Neutrophil (primary cell): Measurements from ENCODE around the gene CCDC88C.

Source experiments
- H3K27ac ChIP-seq: fragments of 200-600 bp; sonication (generic); 2 replicates; pipeline ENCODE4 v1.5.1; 2016; ENCODE audit warnings: mild to moderate bottlenecking, moderate library complexity
- H3K27me3 ChIP-seq: fragments of 200-600 bp; sonication (generic); 2 replicates; pipeline ENCODE4 v1.6.0; 2016; ENCODE audit warnings: mild to moderate bottlenecking
- H3K36me3 ChIP-seq: fragments of 200-600 bp; sonication (generic); 2 replicates; pipeline ENCODE4 v1.5.1; 2017
- H3K4me1 ChIP-seq, 2 experiments: fragments of 200-600 bp in 1 of 2; sonication (generic) in 1 of 2; 1 replicate in 1 of 2; 2 replicates in 1 of 2; pipeline versions ENCODE4 v1.5.1 to v1.6.1; 2013 to 2016; ENCODE audit warnings: low read depth in 1 of 2, low read length in 1 of 2, mild to moderate bottlenecking in 1 of 2, moderate library complexity in 1 of 2; ENCODE audit not compliant: control insufficient read depth in 1 of 2, insufficient read depth in 1 of 2
- H3K4me3 ChIP-seq, 2 experiments: fragments of 200-600 bp in 1 of 2; sonication (generic) in 1 of 2; 1 replicate in 1 of 2; 2 replicates in 1 of 2; pipeline ENCODE4 v1.5.1; 2013 to 2016; ENCODE audit warnings: low read depth in 1 of 2, low read length in 1 of 2, mild to moderate bottlenecking in 1 of 2, moderate library complexity in 1 of 2
- H3K9me3 ChIP-seq: fragments of 200-600 bp; sonication (generic); 2 replicates; pipeline ENCODE4 v1.5.1; 2016
- TF ChIP-seq, protein P1 (sequence below): fragments of 200-600 bp; sonication (generic); IDR thresholded peaks from 2 replicates; pipeline ENCODE4 v1.5.1; 2016; ENCODE audit warnings: antibody characterized with exemption

Gene CCDC88C

DNA sequence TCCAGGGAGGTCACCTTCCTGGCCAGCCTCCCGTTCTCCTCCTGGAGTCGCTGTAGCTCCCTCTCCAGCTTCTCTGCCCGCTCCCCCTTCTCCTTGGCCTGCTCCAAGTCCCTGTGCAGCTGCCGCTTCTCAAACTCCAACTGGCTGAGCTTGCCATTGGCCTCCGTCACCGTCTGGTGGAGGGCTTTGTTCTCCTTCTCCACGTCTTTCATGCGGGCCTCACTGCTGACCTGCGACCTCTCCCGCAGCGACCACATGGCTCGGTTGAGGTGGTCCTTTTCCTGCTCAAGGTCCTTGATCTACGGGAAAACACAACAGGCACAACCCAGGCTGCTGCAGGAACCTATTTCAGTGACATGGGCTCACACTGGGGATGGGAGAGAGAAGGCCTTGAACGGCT, 103.8 kb downstream of the CCDC88C start:
- no peaks in the 10 kb centered on the region for H3K9me3 ChIP-seq
- no peak overlapping the region for H3K4me3 ChIP-seq
- H3K4me1 ChIP-seq: peaks cover 34 to 40% of the 10 kb centered on the region in 2 experiments
- peaks cover 68% of the 10 kb centered on the region for H3K36me3 ChIP-seq
- H3K27me3 ChIP-seq: no peaks in the 10 kb centered on the region
- no peak overlapping the region for H3K27ac ChIP-seq
- TF ChIP-seq, protein P1, sequence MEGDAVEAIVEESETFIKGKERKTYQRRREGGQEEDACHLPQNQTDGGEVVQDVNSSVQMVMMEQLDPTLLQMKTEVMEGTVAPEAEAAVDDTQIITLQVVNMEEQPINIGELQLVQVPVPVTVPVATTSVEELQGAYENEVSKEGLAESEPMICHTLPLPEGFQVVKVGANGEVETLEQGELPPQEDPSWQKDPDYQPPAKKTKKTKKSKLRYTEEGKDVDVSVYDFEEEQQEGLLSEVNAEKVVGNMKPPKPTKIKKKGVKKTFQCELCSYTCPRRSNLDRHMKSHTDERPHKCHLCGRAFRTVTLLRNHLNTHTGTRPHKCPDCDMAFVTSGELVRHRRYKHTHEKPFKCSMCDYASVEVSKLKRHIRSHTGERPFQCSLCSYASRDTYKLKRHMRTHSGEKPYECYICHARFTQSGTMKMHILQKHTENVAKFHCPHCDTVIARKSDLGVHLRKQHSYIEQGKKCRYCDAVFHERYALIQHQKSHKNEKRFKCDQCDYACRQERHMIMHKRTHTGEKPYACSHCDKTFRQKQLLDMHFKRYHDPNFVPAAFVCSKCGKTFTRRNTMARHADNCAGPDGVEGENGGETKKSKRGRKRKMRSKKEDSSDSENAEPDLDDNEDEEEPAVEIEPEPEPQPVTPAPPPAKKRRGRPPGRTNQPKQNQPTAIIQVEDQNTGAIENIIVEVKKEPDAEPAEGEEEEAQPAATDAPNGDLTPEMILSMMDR: no peak

DNA sequence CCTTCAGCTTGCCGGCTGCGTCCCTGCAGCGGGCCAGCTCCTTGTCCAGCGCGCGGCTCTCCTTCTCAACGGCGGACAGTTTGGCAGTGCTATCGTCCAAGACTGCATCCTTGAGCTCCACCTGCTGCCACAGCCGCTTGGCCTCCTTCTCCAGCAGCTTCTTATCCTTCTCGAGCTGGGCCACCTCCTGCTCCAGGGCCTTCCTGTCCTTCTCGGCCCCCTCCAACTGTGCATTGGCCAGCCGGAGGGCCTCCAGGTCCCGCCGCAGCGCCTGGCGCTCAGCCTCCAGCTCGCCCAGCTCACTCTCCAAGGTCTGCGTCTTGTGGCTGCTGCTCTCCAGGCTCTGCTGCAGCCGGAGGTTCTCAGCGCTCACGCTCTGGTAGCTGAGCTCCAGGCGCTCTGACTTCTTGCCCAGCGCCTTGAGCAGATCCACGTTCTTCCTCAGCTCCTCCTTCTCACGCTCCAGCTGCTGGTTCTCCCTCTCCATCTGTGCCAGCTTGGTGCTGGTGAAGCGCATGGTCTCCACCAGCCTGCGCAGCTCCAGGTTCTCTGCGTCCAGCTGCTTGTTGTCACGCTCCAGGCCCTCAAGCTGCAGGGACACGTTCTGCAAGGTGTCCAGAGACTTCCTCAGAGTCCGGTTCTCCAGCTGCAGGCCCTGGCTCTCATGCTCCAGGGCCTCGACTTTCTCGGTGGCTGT, 104.3 kb downstream of the CCDC88C start:
- Histone ChIP-seq H3K27me3 (no peaks in the 10 kb centered on the region), H3K36me3 (peaks cover 73% of the 10 kb centered on the region), H3K4me1 (peaks cover 34 to 38% of the 10 kb centered on the region in 2 experiments), H3K4me3 (no peak overlapping the region), H3K9me3 (no peaks in the 10 kb centered on the region), H3K27ac (no peak overlapping the region)
- TF ChIP-seq, protein P1: no peak

GRCh38 chr14:91311284-91311662, 106.3 kb downstream of the CCDC88C start:
- Histone ChIP-seq H3K4me1 (peaks cover 14 to 18% of the 10 kb centered on the region in 2 experiments), H3K27ac (no peak overlapping the region), H3K4me3 (no peak overlapping the region), H3K27me3 (no peaks in the 10 kb centered on the region), H3K36me3 (peaks cover 93% of the 10 kb centered on the region), H3K9me3 (no peaks in the 10 kb centered on the region)
- TF ChIP-seq, protein P1: no peak

- H3K4me1 ChIP-seq: peaks cover 9 to 13% of the 10 kb centered on the region in 2 experiments
- no peak overlapping the region for H3K27ac ChIP-seq
- H3K4me3 ChIP-seq: no peak overlapping the region
- no peaks in the 10 kb centered on the region for H3K9me3 ChIP-seq
- H3K36me3 ChIP-seq: peaks cover 98% of the 10 kb centered on the region
- H3K27me3 ChIP-seq: no peaks in the 10 kb centered on the region
- TF ChIP-seq, protein P1: no peak
Measured at GRCh38 chr14:91310606-91311283, 106.9 kb downstream of the CCDC88C start.

- H3K27me3 ChIP-seq: no peaks in the 10 kb centered on the region
- TF ChIP-seq, protein P1: no peak
- H3K4me3 ChIP-seq: no peak overlapping the region
- H3K27ac ChIP-seq: no peak overlapping the region
- H3K9me3 ChIP-seq: no peaks in the 10 kb centered on the region
- peaks cover 98% of the 10 kb centered on the region for H3K36me3 ChIP-seq
- H3K4me1 ChIP-seq: peaks cover 6 to 8% of the 10 kb centered on the region in 2 experiments
Measured at GRCh38 chr14:91309756-91310280, 107.8 kb downstream of the CCDC88C start.
